ENCODE measurements around the gene TRIM14.
"Not testable (repeated sequence)": the region's sequence is repeated elsewhere in the genome, so short reads cannot be mapped to it uniquely, and the experiment has no call there.

TRIM14 gene

GRCh38 chr9:98080326-98080725 lies 38.7 kb downstream of the TRIM14 start:
- DNase-seq, result no peak

DNA sequence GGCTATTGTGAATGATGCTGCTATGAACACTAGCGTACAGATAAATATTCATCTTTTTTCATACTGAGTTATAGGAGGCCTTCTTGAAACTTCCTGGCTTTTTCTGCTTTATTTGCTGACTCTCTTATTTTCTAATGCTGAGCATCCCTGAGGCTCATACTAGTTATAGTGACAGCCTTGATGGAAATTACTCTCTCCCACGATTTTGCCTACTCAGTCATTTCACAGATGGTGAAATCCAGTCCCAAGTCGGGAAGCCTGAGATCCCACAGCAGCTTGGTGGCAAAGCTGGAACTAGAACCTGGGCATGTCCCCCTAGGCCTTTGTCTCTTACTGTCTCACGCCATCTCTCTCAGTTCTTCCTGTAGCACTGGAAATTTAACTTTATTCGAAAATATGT lies 40.1 kb downstream of the TRIM14 start:
- DNase-seq, result no peak

DNA sequence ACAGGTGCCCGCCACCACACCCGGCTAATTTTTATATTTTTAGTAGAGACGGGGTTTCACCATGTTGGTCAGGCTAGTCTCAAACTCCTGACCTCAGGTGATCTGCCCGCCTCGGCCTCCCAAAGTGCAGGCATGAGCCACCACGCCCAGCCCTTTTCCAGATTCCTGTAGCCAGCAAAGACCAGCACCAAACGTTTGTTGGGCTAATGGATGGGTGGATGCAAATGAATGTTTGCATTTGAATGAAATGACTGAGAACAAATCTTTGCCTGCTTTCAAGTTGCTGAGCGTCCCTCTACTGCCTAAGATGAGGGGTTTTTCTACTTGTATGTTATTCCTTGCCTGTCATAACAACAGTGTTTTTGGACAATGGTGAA lies 42.5 kb downstream of the TRIM14 start:
- DNase-seq, result not testable (repeated sequence)

GRCh38 chr9:98075332-98075805 lies 43.7 kb downstream of the TRIM14 start:
- DNase-seq, result peak in 1 of 2 experiments; percentile 29

DNA sequence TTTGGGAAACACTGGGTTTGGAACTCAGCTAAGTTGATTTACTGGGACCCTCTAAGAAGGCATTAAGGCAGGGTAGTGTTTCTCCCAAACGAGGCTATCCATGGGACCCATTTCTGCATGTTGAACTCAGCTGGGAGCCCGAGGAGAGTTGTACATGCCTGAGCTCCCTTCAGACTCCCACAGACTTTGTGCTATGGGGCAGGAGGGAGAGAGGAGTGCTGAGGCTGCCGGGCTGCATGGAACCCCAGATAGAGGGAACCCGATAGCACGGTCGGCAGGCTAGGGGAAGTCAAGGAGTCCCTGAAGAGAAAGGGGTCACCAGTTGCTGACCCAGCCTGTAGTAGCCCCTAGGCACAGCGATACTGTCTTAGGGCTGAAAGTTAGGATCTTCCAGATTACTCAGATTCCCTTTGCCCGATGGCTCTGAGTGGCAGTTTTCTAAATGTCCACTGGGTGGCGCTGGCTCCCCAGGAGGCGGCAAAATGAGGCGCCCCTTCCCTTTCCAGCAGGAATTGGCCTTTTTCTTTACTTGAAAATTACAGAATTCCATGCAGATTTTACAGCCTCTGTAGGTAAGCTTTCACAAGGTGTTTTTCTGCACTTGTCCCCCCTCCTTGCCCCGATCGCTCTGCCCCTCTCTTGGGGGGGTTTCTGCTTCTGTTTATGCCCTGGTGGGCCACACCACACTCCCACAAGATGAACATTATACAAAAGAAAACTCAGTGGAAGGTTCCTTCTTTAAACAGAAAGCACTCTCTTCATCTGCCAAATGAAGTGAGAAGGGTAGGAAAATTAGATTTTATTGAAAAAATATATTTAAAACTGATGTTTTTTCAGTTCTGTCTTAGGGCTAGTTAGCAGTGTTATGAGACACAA lies 44.7 kb downstream of the TRIM14 start:
- DNase-seq, result peak; percentile 76 to 78

DNA sequence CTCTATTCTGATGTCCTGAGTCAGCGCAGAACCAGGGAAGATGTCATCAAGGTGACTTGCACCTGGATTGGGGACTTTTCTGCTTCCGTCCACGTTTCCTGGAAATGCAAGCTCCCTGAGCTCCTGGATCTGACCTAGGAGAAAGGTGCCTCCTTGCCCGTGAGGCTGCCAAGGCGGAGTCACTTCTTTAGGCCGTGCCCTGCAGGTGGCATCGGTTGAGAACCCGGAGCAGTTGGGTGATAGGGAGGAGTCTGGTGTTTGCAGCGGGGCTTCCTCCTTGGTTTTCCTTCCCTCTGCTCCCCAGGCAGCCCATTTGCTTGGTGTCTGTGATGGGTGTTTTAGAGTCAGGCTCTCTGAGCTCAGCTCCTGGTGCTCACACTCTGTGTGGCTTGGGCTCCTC lies 47.3 kb downstream of the TRIM14 start:
- DNase-seq, result no peak

- DNase-seq, result no peak
These were observed 48.3 kb downstream of the TRIM14 start for GRCh38 chr9:98070704-98071103.

- no peak for DNase-seq
These were observed 49.5 kb downstream of the TRIM14 start for GRCh38 chr9:98069551-98069950.

DNA sequence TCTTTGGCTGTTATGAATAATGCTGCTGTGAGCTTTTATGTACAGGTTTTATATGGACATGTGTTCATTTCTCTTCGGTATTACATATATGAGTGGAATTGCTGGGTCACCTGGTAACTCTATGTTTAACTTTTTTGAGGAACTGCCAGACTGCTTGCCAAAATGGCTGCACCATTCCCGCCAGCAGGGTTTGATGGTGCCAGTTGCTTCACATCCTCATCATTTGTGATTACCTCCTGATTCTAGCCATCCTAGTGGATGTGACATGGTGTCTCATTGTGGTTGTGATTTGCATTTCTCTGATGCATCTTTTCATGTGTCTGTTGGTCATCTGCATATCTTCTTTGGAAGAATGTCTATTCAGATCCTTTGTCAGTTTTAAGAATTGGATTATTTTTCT lies 51.8 kb downstream of the TRIM14 start:
- no peak for DNase-seq

- DNase-seq, result no peak
These were observed 52.8 kb downstream of the TRIM14 start for GRCh38 chr9:98066235-98066634.

GRCh38 chr9:98064623-98065392 lies 54.2 kb downstream of the TRIM14 start:
- DNase-seq, result no peak

DNA sequence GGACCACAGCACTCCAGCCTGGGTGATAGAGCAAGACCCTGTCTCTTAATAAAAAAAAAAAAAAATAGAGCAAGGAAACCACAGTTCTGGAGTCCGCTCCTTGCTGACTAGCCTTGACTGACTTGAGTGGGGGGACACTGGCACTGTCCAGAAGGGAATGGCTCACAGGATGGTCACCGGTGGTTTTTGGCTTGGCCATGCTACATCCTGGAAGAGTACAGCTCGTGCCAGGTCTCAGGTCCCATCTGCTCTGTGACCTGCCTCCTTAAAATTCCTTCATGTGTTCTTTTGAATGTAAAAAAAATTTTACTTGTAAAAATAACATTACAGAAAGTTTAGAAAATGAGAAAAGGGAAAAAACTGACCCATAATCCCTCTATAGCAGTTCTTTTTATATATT lies 56.9 kb downstream of the TRIM14 start:
- no peak for DNase-seq

- no peak for DNase-seq
These were observed 61.8 kb downstream of the TRIM14 start for GRCh38 chr9:98057138-98057799.

DNA sequence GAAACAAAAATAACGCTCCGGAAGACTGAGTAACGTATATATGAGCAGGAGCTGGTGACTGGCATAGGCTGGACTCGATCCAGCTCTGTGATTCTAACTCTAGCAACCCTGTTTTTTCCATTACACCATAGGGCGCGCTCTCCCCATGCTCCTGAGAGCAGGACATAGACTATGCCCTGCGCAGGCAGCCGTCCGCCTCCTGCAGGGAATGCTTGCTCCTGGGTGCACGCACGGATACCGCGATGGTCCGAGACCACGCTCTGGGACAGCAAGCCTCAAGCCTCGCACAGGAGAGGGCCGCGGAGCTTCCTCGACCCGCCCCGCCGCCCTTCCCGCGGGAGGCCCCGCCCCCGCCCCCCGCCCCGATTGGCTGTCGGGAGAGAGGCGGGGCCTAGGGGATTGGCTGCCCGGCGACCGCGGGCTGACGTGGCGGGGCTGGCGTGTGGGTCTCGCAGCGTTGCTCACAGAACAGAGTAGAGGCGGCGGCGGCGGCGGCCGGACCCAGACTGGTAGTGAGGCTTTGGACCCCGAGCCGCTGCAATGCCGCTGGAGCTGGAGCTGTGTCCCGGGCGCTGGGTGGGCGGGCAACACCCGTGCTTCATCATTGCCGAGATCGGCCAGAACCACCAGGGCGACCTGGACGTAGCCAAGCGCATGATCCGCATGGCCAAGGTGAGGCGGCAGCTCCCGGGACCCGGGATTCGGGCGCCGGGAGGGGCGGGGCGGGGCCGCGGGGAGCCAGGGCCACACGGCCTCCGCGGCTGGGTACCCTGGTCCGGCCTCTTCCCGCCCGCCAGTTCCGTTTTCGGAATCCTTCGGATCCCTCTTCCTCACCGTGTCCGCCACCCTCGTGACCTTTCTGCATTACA lies 62.5 kb downstream of the TRIM14 start, which contains the start of gene NANS:
NANS (plus strand) TSS at position 464 of the 869 bp plus-strand sequence; CDS start at position 541, 77 bp downstream.
- peak; percentile 93 to 94 for DNase-seq

DNA sequence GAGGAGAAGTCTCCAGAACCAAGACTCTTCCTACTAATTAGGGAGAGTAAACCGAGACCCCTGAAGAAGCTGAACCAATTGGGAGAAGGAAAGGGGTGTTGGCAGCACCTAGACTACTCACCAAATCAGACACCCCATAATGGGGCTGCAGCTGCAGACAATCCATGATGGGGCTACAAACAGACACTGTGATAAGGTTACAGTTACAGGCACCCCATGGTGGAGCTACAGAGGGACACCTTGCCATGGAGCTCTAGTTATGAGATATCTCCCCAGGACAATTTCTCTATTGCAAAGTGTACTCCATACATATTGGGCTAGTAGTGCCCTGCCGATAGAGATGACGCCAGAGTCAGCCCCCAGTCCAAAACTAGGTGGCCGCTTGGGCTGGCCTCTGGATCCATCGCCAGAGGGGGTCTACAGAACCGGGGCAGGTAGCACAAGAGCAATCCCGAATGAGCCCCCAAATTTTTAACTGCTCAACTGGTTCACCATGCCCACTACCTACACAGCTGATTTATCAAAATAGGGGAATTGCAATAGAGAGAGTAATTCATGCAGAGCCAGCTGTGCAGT lies 64.6 kb downstream of the TRIM14 start:
- DNase-seq, result no peak

GRCh38 chr9:98050351-98050750 lies 68.7 kb downstream of the TRIM14 start:
- DNase-seq, result no peak

- no peak for DNase-seq
These were observed 69.5 kb downstream of the TRIM14 start for GRCh38 chr9:98049288-98050072.

GRCh38 chr9:98047002-98047401 lies 72.0 kb downstream of the TRIM14 start:
- no peak for DNase-seq

DNA sequence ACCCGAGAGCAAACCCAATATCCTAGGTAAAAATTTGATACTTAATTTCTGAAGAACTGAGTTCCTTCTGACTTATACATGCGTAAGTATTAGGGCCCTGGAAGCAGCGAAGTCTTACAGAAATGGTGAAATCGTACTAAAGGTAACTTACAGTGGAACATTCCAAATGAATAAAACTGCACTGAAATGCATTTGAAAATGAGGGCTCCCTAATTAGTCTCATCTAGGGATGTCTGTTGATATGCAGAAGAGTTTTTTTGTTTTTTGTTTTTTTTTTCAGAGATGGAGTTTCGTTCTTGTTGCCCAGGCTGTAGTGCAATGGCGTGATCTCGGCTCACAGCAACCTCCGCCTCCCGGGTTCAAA lies 72.9 kb downstream of the TRIM14 start:
- no peak for DNase-seq

GRCh38 chr9:98045234-98046179 lies 73.5 kb downstream of the TRIM14 start:
- peak; percentile 20 to 21 for DNase-seq
